ENCODE measurements around the gene CRYBG2.

The CRYBG2 gene

DNA sequence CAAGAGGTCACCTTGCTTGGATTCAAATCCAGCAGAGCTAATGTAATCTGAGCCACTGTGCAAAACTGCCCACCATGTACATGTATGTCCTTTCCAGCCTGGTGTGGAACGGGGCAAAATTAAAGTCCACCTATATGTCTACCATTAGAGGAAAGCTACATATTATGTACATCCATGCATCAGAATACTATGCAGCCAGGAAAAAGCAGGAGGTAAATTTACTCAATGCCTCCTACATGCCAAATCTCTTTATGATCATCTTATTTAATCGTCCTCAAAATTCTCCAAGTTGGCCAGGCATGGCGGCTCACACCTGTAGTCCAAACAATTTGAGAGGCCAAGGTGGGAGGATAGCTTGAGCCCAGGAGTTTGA, 24.9 kb upstream of the CRYBG2 start:
- no peaks in the 10 kb centered on the region for H3K9me3 ChIP-seq (ENCODE audit: control insufficient read depth, low read length)
- no peak overlapping the region for H2BK5ac ChIP-seq (ENCODE audit: low read depth, low read length, poor library complexity, severe bottlenecking)
- no peak overlapping the region for H2AK5ac ChIP-seq (ENCODE audit: low read length, severe bottlenecking)
- no peak overlapping the region for H2BK15ac ChIP-seq (ENCODE audit: low read depth, poor library complexity, severe bottlenecking)
- H3K23ac ChIP-seq (ENCODE audit: low read length in 2 of 2) = no peak overlapping the region
- no peak overlapping the region for H2AFZ ChIP-seq (ENCODE audit: low read depth, low read length)
- no peak for DNase-seq
- no peak overlapping the region for H3K4ac ChIP-seq (ENCODE audit: low read depth in 1 of 2, low read length in 2 of 2)
- H3K4me3 ChIP-seq (ENCODE audit: insufficient read depth in 1 of 2, low read depth in 1 of 2, low read length in 2 of 2) = no peak overlapping the region
- no peak overlapping the region for H4K8ac ChIP-seq (ENCODE audit: low read length)
- H3K18ac ChIP-seq (ENCODE audit: low read depth in 1 of 2, low read length in 2 of 2) = peak overlapping the region in 1 of 2 experiments; percentile 41
- H3K27ac ChIP-seq (ENCODE audit: low read length, poor library complexity, severe bottlenecking) = no peak overlapping the region
- peaks cover 4% of the 10 kb centered on the region for H3K4me1 ChIP-seq (ENCODE audit: control insufficient read depth, insufficient read depth, low read depth, low read length)
- H3K14ac ChIP-seq (ENCODE audit: low read length in 2 of 2) = no peak overlapping the region
- no peak overlapping the region for H2BK12ac ChIP-seq (ENCODE audit: low read length in 2 of 2)
- 100% methylated on average over 3 of the region's 3 CpGs for WGBS
- no peak overlapping the region for H2BK120ac ChIP-seq (ENCODE audit: low read depth, low read length)
- no peak overlapping the region for H4K91ac ChIP-seq (ENCODE audit: low read length)
- no peaks in the 10 kb centered on the region for H3K79me1 ChIP-seq (replicated peaks; ENCODE audit: low read length, poor library complexity, severe bottlenecking)
- no peaks in the 10 kb centered on the region for H3K36me3 ChIP-seq (ENCODE audit: control insufficient read depth in 1 of 2, insufficient read depth in 2 of 2, low read depth in 1 of 2, low read length in 2 of 2)
- H3K27me3 ChIP-seq (ENCODE audit: control insufficient read depth in 1 of 2, insufficient read depth in 1 of 2, low read length in 2 of 2) = no peaks in the 10 kb centered on the region
- no peak overlapping the region for H3K9ac ChIP-seq (ENCODE audit: low read length)
- H3K4me2 ChIP-seq (ENCODE audit: low read length, poor library complexity, severe bottlenecking) = no peak overlapping the region

DNA sequence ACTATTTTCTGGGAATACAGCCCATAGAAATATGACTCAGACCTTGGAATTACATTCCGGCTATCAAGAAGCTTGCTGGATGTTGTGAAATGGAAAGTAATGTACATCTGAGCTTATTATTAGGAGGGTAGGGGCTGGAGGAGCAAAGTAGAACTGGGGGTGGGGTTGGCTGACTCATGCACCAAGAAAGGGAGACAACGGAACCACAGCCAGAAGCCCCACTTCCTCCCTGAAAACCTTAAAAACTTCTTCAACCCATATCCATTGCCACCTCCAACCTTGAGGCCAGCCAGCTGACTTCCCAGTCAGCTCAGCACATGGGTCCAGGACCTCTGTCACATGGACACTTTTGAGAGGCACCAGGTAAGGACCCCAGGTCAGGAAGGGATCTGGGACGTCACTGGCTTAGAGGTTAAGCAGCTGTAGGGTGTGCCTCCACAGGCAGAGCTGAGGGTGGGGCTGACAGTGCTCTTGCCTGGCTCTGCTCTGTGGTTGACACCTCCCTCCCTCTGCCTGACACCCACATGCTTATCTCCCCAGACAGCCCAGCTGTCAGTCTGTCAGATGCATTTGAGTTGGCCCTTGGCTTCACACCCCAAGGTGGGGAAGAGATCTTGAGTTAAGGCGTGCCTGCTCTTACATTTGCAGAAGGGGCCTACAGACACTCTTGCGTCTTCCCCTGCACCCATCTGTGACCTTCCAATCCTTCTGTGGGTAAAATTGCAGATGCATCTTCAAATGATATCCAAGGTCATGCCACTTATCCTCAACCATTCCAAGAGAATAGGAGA, 24.4 kb upstream of the CRYBG2 start:
- no peaks in the 10 kb centered on the region for H3K36me3 ChIP-seq (ENCODE audit: control insufficient read depth in 1 of 2, insufficient read depth in 2 of 2, low read depth in 1 of 2, low read length in 2 of 2)
- no peak overlapping the region for H2BK15ac ChIP-seq (ENCODE audit: low read depth, poor library complexity, severe bottlenecking)
- H3K4me2 ChIP-seq (ENCODE audit: low read length, poor library complexity, severe bottlenecking) = no peak overlapping the region
- peak overlapping the region in 1 of 2 experiments; percentile 4 for H2BK12ac ChIP-seq (ENCODE audit: low read length in 2 of 2)
- peak overlapping the region in 1 of 2 experiments; percentile 3 for H3K14ac ChIP-seq (ENCODE audit: low read length in 2 of 2)
- H3K4ac ChIP-seq (ENCODE audit: low read depth in 1 of 2, low read length in 2 of 2) = peak overlapping the region in 1 of 2 experiments; percentile 2
- H2AFZ ChIP-seq (ENCODE audit: low read depth, low read length) = no peak overlapping the region
- peak overlapping the region in 1 of 2 experiments; percentile 20 for H3K4me3 ChIP-seq (ENCODE audit: insufficient read depth in 1 of 2, low read depth in 1 of 2, low read length in 2 of 2)
- peak overlapping the region; percentile 62 for H3K9ac ChIP-seq (ENCODE audit: low read length)
- no peak overlapping the region for H2BK5ac ChIP-seq (ENCODE audit: low read depth, low read length, poor library complexity, severe bottlenecking)
- H3K27me3 ChIP-seq (ENCODE audit: control insufficient read depth in 1 of 2, insufficient read depth in 1 of 2, low read length in 2 of 2) = peaks cover 0 to 4% of the 10 kb centered on the region in 2 experiments
- peak; percentile 96 for DNase-seq
- no peak overlapping the region for H2AK5ac ChIP-seq (ENCODE audit: low read length, severe bottlenecking)
- H3K18ac ChIP-seq (ENCODE audit: low read depth in 1 of 2, low read length in 2 of 2) = peak overlapping the region; percentile 25 to 41
- no peaks in the 10 kb centered on the region for H3K9me3 ChIP-seq (ENCODE audit: control insufficient read depth, low read length)
- no peak overlapping the region for H3K27ac ChIP-seq (ENCODE audit: low read length, poor library complexity, severe bottlenecking)
- H2BK120ac ChIP-seq (ENCODE audit: low read depth, low read length) = no peak overlapping the region
- peak overlapping the region; percentile 40 for H4K91ac ChIP-seq (ENCODE audit: low read length)
- H4K8ac ChIP-seq (ENCODE audit: low read length) = no peak overlapping the region
- 28% methylated on average over 5 of the region's 5 CpGs for WGBS
- no peak overlapping the region for H3K23ac ChIP-seq (ENCODE audit: low read length in 2 of 2)
- peaks cover 4% of the 10 kb centered on the region for H3K4me1 ChIP-seq (ENCODE audit: control insufficient read depth, insufficient read depth, low read depth, low read length)
- no peaks in the 10 kb centered on the region for H3K79me1 ChIP-seq (replicated peaks; ENCODE audit: low read length, poor library complexity, severe bottlenecking)

DNA sequence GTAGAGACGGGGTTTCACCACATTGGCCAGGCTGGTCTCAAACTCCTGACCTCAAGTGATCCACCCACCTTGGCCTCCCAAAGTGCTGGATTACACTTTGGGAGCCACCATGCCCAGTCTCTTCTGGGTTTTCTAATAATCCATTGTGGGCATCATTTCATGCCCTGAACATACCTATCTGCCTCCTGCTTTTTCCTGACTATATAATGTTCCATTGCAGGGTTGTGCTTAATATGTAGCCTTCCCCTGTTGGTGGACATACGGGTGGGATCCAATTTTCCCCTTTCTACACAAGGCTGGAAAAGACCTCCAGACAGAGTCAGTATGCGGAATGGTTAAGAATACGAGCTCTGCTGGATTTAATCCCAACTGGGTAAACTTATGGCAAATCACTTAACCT, 22.1 kb upstream of the CRYBG2 start:
- Histone ChIP-seq H3K27me3 (ENCODE audit: control insufficient read depth in 1 of 2, insufficient read depth in 1 of 2, low read length in 2 of 2) (peaks cover 0 to 11% of the 10 kb centered on the region in 2 experiments), H3K4ac (ENCODE audit: low read depth in 1 of 2, low read length in 2 of 2) (no peak overlapping the region), H3K36me3 (ENCODE audit: control insufficient read depth in 1 of 2, insufficient read depth in 2 of 2, low read depth in 1 of 2, low read length in 2 of 2) (no peaks in the 10 kb centered on the region), H3K4me1 (ENCODE audit: control insufficient read depth, insufficient read depth, low read depth, low read length) (peaks cover 6% of the 10 kb centered on the region), H2BK15ac (ENCODE audit: low read depth, poor library complexity, severe bottlenecking) (no peak overlapping the region), H3K14ac (ENCODE audit: low read length in 2 of 2) (no peak overlapping the region), H4K8ac (ENCODE audit: low read length) (no peak overlapping the region), H3K4me2 (ENCODE audit: low read length, poor library complexity, severe bottlenecking) (no peak overlapping the region), H3K27ac (ENCODE audit: low read length, poor library complexity, severe bottlenecking) (no peak overlapping the region), H3K79me1 (replicated peaks; ENCODE audit: low read length, poor library complexity, severe bottlenecking) (no peaks in the 10 kb centered on the region), H3K18ac (ENCODE audit: low read depth in 1 of 2, low read length in 2 of 2) (no peak overlapping the region), H3K23ac (ENCODE audit: low read length in 2 of 2) (no peak overlapping the region), H2AK5ac (ENCODE audit: low read length, severe bottlenecking) (no peak overlapping the region), H2BK12ac (ENCODE audit: low read length in 2 of 2) (no peak overlapping the region), H2BK5ac (ENCODE audit: low read depth, low read length, poor library complexity, severe bottlenecking) (no peak overlapping the region), H3K4me3 (ENCODE audit: insufficient read depth in 1 of 2, low read depth in 1 of 2, low read length in 2 of 2) (no peak overlapping the region), H2AFZ (ENCODE audit: low read depth, low read length) (no peak overlapping the region), H3K9me3 (ENCODE audit: control insufficient read depth, low read length) (no peaks in the 10 kb centered on the region), H2BK120ac (ENCODE audit: low read depth, low read length) (no peak overlapping the region), H4K91ac (ENCODE audit: low read length) (no peak overlapping the region), H3K9ac (ENCODE audit: low read length) (no peak overlapping the region)
- no peak for DNase-seq
- 99% methylated on average over 4 of the region's 4 CpGs for WGBS

DNA sequence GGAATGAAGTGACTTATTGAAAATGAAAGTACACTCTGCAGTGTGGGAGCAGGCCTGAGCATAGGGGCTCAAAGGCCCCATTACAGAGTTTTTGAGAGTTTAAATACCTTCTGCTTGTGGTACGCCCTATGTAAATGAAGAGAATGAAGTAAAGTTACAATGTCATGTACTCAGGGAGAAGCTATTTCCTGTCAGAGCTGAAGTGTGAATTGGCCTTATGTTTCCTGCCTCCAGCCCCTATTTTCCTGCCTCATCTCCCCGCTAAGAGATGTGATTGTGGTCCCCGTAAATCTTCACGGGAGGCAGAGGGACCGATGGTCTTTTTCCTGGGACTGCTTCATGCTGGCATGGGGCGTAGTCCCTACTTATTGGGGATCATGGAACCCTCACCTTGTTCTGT, 21.2 kb upstream of the CRYBG2 start:
- Histone ChIP-seq H3K36me3 (ENCODE audit: control insufficient read depth in 1 of 2, insufficient read depth in 2 of 2, low read depth in 1 of 2, low read length in 2 of 2) (no peaks in the 10 kb centered on the region), H3K4me3 (ENCODE audit: insufficient read depth in 1 of 2, low read depth in 1 of 2, low read length in 2 of 2) (no peak overlapping the region), H3K9me3 (ENCODE audit: control insufficient read depth, low read length) (no peaks in the 10 kb centered on the region), H3K23ac (ENCODE audit: low read length in 2 of 2) (no peak overlapping the region), H3K27ac (ENCODE audit: low read length, poor library complexity, severe bottlenecking) (no peak overlapping the region), H3K4ac (ENCODE audit: low read depth in 1 of 2, low read length in 2 of 2) (no peak overlapping the region), H3K4me2 (ENCODE audit: low read length, poor library complexity, severe bottlenecking) (no peak overlapping the region), H3K9ac (ENCODE audit: low read length) (no peak overlapping the region), H2BK120ac (ENCODE audit: low read depth, low read length) (no peak overlapping the region), H2BK5ac (ENCODE audit: low read depth, low read length, poor library complexity, severe bottlenecking) (no peak overlapping the region), H3K14ac (ENCODE audit: low read length in 2 of 2) (no peak overlapping the region), H3K4me1 (ENCODE audit: control insufficient read depth, insufficient read depth, low read depth, low read length) (peaks cover 6% of the 10 kb centered on the region), H4K91ac (ENCODE audit: low read length) (no peak overlapping the region), H2AFZ (ENCODE audit: low read depth, low read length) (no peak overlapping the region), H3K18ac (ENCODE audit: low read depth in 1 of 2, low read length in 2 of 2) (no peak overlapping the region), H4K8ac (ENCODE audit: low read length) (peak overlapping the region; percentile 59), H2BK12ac (ENCODE audit: low read length in 2 of 2) (peak overlapping the region in 1 of 2 experiments; percentile 37), H2BK15ac (ENCODE audit: low read depth, poor library complexity, severe bottlenecking) (no peak overlapping the region), H2AK5ac (ENCODE audit: low read length, severe bottlenecking) (no peak overlapping the region), H3K79me1 (replicated peaks; ENCODE audit: low read length, poor library complexity, severe bottlenecking) (no peaks in the 10 kb centered on the region), H3K27me3 (ENCODE audit: control insufficient read depth in 1 of 2, insufficient read depth in 1 of 2, low read length in 2 of 2) (peaks cover 4 to 19% of the 10 kb centered on the region in 2 experiments)
- no peak for DNase-seq
- WGBS = 44% methylated on average over 6 of the region's 6 CpGs

All from mesenchymal stem cell (in vitro differentiated cells and primary cell).